ENCODE data around the gene NOD1.

- TF ChIP-seq CTCF (conservative IDR thresholded peaks at IDR 0.05) (no peak), ZFX (IDR thresholded peaks at IDR 0.05) (no peak)
These were observed 25.0 kb upstream of the NOD1 start for GRCh38 chr7:30503274-30504212.
